RPMI8226 (cell line): ENCODE measurements around the gene ABLIM2.

Source experiments
- DNase-seq: peaks from one replicate; pipeline ENCODE4 v3.0.0-alpha.2; 2015

Gene ABLIM2

DNA sequence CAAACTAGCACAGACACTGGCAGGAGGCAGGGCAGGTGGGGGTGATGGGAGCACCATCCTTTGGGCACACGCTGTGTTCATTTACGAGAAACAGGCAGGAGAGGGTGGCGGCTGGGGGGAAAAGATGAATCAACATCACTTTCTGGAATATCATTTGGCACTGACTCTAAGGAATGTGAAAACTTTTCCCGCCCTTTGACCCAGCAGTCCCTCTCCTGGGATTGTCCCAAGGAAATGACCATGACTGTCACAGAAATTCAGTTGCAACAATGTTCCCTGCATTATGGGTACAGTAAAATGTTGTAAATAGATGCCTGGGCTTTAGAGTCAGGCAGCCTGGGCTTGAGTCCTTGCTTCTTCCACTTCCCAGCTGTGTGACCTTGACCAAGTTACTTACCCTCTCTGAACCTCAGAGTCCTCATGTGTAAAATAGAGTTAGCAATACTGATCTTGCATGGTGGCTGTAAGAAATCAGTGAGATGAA, 58.6 kb downstream of the ABLIM2 start:
- DNase-seq = no peak

DNA sequence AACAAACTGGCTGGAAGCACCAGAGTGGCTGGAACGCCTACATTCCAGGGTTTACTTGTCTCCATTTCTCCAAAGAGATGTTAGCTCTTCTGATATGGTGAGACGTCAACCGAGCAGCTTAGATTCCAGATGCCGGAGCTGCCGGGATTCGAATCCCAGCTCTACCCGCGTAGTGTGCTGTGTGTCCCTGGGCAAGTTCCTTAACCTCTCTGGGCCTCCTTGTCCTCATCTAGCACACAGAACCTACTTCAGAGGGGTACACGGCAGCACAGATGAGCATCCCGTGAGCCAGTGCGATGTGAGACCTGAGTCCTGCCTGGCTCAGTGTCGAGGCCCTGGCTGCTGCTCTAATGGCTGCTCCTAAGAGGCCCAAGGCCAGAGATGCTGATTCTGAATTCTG, 60.1 kb downstream of the ABLIM2 start:
- DNase-seq = no peak

DNA sequence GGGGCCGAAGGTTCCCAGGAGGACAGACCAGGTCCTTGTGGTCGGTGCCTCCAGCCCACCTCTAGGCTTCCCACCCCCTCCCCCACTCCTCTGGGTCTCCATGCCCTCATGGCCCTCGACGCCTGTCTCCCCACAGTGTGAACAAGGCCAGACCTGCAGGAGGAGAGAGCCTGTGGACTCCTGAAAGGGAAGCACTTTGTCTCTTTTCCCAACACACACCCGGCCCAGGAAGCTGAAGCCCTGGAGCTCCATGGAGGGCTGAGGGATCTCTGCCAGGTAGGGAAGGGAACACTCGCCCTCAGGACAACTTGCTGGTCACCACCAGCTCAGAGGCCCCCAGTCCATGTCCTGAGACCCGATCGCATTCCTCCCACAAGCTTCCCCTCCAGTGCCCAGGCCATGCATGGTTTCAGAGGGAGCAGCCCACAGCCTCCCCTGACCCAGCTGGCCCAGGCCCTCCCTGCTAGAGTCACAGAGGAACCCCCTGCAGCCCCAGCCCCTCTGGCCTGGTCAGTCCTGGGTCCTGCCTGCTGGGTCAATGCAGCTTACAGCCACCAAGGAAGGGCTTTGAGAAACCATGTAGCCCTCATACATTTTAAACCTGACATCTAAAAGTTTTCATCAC, 60.8 kb downstream of the ABLIM2 start:
- DNase-seq = no peak

DNA sequence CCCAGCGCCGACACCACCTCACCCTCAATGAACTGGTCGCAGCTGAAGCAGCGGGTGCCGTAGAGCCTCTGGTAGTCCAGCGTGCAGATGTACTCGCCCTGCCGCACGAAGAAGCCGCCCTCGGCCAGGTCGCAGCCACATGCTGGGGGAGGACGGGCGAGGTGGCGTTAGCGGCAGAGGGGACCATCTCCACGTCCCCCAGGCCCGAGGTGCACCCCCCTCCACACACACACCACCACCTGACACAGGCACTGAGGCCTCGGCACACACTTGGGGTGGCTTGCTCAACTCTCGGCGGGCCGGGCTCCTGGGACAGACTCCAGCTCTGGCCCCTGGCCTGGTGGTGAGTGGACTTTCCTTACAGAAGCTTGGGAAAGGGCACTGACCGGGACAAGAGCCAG, 61.5 kb downstream of the ABLIM2 start:
- DNase-seq = no peak

DNA sequence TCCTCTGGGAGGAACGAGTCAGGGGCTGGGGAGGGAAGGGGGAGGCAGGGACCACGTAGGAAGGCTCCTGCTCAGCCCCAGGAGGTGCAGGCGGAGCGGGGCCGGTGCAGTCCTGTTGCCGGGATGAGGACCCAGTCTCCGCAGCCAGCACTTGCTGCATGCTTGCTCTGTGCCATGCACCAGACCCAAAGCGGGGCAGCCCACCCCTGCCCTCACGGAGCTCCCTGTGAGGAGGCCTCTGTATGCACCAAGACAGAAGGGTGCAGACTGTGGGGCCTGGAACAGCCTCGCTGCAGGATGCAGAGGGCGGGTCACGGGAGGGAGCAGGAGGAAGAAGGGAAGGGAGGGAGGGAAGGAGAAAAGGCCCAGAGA, 61.9 kb downstream of the ABLIM2 start:
- no peak for DNase-seq

DNA sequence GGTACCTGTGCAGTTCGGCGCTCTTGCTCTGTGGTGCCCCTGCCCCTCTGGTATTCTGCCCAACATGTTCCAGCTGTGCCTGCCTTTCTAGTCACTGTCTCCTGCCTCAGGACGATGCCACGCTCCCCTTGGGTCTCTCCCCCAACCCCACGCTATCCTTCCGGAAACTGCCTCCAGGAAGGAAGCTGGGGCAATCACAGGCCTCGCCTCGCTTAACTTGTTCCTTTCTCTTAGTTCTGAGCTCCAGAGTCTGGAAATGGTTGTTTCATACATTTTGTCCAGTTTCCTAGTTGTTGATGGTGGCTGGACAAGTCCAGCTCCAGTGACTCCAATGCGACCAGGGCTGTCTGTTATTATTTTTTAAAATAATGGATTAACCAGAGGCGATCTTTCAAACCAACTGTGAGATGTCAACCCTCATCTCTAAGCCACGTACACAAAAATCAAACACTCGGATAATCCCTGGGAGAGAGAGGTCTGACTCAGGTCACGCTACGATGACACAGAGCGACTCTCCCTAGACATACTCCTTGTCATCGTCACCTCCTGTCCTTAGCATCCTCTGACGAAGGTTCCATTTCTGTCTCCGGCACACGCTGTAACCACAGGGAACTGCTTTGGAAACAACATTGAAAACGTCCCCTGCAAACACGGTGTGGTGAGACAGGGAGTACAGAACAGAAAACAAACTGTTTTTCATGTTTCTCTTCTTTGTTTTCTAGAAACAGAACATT, 62.5 kb downstream of the ABLIM2 start:
- DNase-seq = no peak

DNA sequence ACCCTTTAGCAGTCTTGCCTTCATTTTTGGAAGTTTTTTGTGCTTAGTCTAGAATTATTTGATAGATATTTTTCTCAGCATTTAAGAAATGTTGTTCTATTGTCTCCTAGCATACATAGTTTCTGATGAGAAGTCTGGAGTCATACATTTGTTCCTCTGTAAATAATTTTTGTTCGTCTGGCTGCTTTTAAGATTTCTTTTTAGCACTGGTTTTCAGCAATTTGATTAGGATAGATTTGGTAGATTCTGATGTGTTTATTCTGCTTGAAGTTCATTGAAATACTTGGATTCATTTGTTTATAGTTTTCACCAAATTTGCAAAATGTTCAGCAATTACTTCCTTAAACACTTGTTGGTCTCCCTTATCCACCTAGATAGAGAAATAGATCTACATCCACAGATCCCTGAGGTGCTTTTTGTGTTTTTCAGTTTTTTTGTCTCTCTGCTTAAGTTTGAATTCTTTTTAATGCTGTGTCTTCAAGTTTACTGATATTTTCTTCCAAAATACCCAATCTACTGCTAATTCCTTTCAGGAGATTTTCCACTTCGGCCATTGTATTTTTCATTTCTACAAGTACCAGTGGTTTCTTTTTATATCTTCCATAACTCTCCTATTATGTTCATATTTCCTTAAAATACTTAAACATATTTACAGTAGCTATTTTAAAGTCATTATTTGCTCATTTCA, 64.9 kb downstream of the ABLIM2 start:
- DNase-seq = no peak

DNA sequence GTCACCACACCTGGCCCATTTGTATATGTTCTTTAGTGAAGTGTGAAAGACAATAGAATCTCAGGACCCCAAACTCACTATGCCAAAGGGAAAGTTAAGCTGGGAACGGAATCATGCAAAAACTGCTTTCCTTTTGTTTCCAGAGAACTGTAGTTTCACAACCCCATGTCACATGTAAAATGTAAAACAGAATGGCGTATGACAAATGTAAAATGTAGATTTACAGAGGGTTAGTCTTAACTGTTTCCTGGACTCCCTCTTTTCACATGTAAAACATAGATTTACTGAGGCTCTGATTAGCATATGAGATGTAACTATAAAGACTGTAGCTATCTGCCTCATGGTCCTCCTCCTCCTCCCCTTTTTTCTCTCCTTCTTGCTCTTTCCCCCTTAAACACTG, 66.3 kb downstream of the ABLIM2 start:
- no peak for DNase-seq

DNA sequence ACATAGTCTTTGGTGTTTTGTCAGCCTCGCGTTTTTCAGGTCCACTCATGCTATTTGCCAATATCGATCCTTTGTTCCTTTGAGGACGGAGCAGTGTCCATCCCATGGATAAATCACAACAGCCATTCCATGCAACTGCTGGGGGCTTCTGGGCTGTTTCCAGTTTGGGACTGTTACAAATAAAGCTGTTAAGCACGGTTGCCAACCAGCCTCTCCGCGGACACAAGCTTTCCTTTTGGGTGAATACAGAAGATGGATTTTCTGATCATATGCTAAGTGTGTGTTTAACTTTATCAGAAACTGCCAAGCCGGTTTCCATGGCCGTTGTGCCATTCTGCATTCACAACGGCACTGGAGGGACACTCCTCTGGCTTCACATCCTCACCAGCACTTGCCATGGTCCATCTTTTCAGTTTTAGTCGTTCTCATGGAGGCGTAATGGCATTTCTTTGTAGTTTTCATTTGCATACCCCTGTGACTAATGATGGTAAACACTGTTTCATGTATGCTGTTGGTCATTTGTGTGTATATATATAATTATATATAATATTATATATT, 67.8 kb downstream of the ABLIM2 start:
- no peak for DNase-seq

DNA sequence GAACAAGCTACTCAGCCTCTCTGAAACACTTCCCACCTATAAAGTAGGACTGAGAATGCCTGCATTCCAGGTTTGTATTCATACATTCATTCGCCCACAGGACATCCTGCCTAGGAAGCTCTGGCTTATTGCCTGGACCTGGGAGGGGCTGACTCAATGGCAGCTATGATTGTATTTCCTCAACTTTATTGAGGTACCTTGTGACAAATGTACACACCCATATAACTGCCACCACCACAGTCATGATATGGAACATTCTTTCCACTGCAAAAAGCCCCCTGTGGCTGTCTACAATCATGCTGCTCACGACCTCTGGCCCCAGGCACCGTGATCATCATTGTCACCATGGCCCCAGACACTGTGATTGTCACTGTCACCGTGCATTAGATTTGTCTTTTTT, 68.3 kb downstream of the ABLIM2 start:
- no peak for DNase-seq

DNA sequence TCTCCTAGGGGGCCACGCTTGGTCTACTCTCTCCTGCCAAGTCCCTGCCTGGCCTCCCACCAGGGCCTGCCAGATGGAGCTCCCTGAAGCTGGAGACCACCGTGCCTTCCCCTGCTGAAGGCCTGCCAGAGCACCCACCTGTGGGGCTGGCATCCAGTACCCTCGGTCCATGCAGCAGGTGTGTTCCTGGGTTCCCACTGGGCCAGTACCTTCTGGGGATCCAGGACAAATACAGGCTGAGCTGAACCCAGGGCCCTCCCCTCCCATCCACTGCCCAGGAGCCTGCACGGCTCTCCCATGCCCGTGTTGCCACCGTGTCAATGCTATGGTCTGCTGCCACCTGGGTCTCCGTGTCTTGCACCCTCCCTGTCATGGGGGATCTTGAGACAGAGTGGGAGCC, 68.8 kb downstream of the ABLIM2 start:
- no peak for DNase-seq

DNA sequence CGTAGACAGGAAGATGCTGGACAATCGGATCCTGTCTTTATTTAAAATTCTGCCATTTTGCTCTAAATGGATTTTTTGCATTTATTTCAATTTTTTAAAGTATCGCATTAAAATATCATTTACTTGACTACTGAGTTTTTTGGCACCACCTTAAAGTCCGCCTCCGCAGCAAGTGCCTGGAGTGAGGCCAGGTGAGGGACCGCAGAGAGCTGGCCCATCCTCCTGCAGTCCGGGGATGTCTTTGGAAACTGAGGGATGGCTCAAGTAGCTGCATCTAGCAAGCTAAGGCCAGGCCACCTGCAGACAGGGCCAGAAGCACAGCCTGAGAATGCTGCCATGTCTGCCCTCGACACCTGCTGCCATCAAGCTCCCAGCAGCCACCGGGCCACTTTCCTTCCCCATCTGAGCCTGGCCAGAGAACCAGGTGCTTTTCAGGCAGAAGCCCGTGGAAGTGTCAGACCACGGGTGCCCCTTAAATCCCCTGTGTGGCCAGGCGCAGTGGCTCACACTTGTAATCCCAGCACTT, 69.6 kb downstream of the ABLIM2 start:
- DNase-seq = peak; percentile 9

DNA sequence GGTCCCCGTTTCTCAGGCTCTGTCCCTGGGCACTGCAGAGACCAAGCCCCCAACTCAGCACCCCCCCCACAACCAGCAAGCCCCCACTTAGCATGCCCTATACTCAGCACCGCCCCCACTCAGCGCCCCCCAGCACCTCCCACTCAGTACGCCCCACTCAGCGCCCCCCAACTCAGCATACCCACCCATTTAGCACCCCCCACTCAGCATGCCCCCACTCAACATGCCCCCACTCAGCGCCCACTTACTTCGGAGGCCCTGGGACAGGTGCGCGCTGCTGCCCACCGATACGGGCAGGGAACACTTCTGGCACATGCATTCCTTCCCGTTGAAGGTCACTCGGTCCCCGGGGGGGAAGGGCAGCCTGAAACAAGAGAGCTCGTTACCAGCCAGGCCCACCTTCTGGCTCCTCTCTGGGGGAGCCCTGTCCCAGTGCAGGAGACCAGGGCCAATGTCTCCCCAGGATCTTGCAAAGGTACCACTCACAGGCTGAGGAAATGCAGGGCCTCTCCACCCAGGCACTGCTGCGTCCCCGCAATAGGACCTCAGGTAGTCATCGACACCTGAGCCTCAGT, 70.6 kb downstream of the ABLIM2 start:
- no peak for DNase-seq

DNA sequence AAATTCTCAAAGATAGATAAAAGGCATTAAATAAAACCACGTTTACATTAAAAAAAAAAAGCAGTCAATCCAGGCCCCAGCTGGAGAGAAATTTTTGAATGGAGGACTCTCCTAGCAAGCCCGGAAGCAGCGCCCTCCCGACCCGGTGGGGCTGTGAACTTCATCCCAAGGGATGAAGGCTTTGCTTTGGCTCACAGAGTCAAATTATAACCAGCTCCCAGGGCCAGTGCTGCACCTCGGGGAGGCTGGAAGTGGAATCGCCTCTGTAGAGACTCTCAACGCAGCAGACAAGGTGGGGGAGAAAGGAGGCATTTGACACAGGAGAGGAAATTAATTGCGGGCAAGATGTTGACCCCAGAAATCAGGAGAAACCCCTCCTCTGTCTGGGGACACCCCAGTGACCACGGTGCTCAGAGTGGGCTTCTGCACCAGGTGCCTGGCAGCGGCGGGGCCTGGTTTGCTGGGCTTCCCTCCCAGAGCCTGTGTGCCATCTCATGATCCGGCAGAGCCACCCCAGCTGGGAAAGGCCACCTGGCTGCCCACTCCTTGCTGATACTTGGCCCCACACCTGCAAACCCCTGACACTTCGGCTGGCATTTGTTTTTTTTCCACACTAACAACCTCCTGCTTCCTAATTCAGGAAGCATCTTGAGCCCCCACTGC, 71.7 kb downstream of the ABLIM2 start:
- DNase-seq = no peak

DNA sequence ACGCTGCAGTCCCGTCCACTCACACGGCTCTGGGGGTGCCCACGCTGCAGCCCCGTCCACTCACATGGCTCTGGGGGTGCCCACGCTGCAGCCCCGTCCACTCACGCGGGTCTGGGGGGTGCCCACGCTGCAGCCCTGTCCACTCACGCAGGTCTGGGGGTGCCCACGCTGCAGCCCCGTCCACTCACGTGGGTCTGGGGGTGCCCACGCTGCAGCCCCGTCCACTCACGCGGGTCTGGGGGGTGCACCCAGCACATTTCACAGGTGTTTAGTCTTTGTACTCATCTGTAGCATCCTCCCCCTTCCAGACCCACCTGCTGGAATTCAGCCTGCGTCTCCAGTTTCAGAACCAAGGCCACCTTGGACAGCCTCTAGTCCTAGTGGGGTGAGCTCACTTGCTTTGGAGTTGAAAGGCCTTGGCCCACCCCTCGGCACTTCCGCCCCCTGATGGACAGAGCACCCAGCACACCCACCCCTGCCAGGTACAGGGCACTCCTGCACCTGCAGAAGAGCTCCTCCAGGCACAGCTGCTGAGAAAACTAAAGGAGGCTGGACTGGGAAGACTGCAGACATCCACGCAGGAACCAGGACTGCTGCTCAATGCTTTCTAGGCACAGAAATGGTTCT, 73.0 kb downstream of the ABLIM2 start:
- peak; percentile 29 for DNase-seq

DNA sequence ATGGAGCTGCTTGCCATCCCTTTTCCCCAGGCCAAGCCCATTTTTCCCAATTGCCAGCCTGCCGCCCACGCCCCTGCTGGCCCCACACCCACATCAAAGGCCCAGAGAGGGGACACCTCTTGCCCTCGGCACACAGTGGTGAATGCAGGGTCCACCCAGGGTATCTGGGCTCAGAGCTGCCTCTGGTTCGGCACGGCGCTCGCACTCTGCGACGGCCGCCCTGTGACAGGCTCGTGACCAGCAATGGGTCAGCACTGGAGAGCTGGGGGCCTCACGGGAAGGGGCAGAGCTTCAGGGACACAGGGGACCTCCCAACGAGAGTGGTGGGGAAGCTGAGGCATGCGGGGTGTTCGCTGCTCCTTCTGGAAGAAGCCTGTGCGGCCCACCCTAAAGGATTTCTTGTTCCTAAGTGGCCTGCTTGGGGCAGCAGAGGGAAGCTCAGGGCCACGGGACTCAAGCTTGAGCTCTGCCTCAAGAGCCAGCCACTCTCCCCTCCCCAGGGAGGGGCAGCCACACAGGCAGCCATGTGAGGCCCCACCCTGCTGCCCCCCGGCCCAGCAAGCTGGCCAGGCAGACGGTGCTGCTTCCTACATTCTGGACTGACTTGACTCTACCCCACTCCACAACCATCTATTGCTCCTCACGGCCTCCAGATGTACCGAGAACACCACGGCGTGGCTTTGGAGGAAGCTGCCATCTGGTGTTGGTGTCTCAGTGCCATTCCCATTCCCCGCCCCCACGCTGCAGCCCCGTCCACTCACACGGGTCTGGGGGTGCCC, 73.7 kb downstream of the ABLIM2 start:
- no peak for DNase-seq

DNA sequence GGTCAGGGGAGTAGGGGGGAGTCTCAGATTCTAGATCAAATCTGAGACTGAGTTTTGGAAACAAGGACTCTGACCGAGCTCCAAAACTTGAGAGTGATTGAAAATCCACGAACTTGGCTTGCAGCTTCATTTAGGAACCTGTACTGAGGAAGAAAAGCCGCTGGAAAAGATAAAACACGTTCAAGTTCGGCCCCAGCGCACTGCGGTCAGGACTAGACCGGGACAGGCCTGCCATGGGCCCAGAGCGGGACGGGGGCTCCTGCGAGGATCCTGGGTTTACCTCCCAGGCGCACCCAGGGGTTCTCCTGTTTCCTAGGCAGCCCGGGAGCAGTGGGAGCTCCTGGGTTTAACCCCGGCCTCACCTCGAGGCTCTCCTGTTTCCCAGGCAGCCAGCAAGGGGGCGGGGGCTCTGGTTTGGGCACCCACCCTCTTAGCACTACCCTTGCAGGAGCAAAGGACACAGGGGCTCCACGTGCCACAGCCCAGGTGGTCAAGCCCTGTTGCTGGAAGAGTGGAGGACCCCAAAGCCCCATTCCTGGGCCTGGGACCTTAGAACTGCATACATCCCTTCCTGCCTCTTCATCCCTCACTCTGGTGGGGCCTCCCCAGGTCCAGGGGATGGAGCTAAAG, 74.5 kb downstream of the ABLIM2 start:
- DNase-seq = no peak

DNA sequence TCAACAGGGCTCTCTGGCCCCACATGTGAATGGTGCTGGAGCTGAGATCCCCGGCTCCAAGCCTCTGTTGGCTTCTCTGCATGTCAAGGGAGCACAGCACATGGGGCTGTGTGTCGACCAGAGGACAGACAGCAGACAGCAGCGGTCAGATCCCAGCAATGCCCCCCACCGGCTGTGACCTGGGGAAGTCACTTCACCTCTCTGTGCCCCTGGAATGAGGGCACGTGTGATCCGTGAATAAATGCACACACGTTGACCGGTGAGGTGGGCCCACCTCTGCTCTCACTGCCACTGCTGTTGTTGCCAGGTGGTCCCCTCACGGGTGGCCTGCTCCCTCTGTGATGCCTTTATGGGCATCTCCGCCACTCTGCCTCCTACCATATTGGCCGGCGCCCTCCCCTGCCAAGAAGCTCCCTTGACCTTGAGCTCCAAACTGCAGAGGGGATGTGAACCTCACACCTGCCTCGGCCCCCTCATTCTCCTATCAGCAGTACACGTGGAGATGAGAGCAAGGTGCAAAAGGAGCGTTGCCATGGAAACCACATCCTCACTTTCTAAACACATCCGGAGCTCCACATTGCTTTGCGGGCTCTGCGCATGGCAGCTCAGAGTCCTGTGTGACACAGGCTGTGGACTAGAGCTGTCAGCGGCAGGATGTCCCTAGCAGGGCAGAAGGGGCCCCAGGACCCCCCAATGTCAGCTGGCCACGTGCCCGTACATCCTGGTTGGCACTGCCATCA, 75.4 kb downstream of the ABLIM2 start:
- no peak for DNase-seq

DNA sequence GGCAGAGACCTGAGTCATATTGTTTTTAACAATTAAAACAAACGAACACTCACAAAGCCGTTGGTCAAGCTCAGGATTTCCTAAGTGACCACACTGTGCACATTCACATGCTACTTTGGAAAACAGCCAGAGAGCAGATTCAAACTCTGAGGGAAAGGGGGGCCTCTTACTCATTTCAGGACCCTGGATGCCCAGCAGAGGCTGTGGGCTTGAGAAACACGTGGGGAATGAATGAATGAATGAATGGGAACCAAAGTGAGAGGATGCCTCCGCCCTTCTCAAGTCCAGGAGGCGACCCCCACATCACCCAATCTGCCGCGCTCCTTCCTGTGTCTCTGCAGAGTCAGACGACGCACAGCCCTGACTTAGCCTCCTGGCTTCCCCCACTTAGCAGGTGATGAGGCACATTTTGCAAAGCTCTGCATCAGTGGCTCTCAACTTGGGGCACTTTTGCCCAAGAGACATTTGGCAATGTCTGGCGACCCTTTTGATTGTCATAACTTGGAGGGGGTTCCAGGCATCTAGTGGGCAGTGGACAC, 76.0 kb downstream of the ABLIM2 start:
- no peak for DNase-seq
